Immature natural killer cell (primary cell): Measurements from ENCODE around the gene KIF13A. TPM values are rescaled to one million over a fixed set of nuclear protein-coding genes. Genes with fewer than 3 reads are reported as not detected.
A peak's percentile ranks its signal among the peaks of the same experiment; 100 is the strongest.
"Not testable (repeated sequence)": the region's sequence is repeated elsewhere in the genome, so short reads cannot be mapped to it uniquely, and the experiment has no call there.

ENCODE experiments used
- DNase-seq, 3 donors: peaks; one replicate each; pipeline ENCODE4 v3.0.0; 2022; ENCODE audit warnings: mixed read lengths in 1 of 3
- H3K27ac Mint-ChIP-seq, 6 donors: one replicate each; pipeline ENCODE4 v1.8.0; 2020; ENCODE audit warnings: mixed read lengths in 6 of 6, mild to moderate bottlenecking in 5 of 6, inconsistent platforms in 4 of 6, moderate library complexity in 3 of 6
- H3K27me3 Mint-ChIP-seq, 3 donors: one replicate each; pipeline ENCODE4 v1.8.0; 2020 to 2021; ENCODE audit warnings: low read depth in 3 of 3, mild to moderate bottlenecking in 3 of 3, mixed read lengths in 3 of 3, moderate library complexity in 3 of 3, inconsistent platforms in 1 of 3
- H3K36me3 Mint-ChIP-seq, 3 donors: one replicate each; pipeline ENCODE4 v1.8.0; 2020; ENCODE audit warnings: mixed read lengths in 3 of 3, inconsistent platforms in 2 of 3, mild to moderate bottlenecking in 2 of 3
- H3K4me1 Mint-ChIP-seq, 2 donors: one replicate each; pipeline ENCODE4 v1.8.0; 2020; ENCODE audit warnings: inconsistent platforms in 2 of 2, mild to moderate bottlenecking in 2 of 2, mixed read lengths in 2 of 2, moderate library complexity in 1 of 2
- H3K4me3 Mint-ChIP-seq, 5 donors: one replicate each; pipeline ENCODE4 v1.8.0; 2020; ENCODE audit warnings: mild to moderate bottlenecking in 5 of 5, mixed read lengths in 5 of 5, inconsistent platforms in 3 of 5, moderate library complexity in 3 of 5
- H3K9me3 Mint-ChIP-seq, 6 donors: one replicate each; pipeline ENCODE4 v1.8.0; 2020; ENCODE audit warnings: mild to moderate bottlenecking in 6 of 6, mixed read lengths in 6 of 6, inconsistent platforms in 4 of 6, moderate library complexity in 3 of 6
- polyA plus RNA-seq, 3 donors: library from polyadenylated mRNA; unstranded; fragments of 300-500 nt; fragmentation: Illumina TruSeq; gene quantifications; one replicate each; pipeline ENCODE4 v1.2.3, GENCODE V29; 2021

Gene KIF13A
- polyA plus RNA-seq, 3 donors from 2014 or later, result 0.50 to 1.1 (median 0.92) TPM

- no peaks in the 10 kb centered on the region for H3K36me3 Mint-ChIP-seq
- no peak for DNase-seq
- H3K27ac Mint-ChIP-seq, result peak overlapping the region; percentile 20 to 77 (median 42)
- H3K27me3 Mint-ChIP-seq, result peaks cover 0 to 3% (median 0%) of the 10 kb centered on the region in 3 donors
- peak overlapping the region in 1 of 5 donors; percentile 16 for H3K4me3 Mint-ChIP-seq
- H3K9me3 Mint-ChIP-seq, result no peaks in the 10 kb centered on the region
- peaks cover 76 to 77% of the 10 kb centered on the region in 2 donors for H3K4me1 Mint-ChIP-seq
Measured at GRCh38 chr6:17930321-17930993, 57.0 kb downstream of the KIF13A start.

GRCh38 chr6:17928514-17929430 lies 58.7 kb downstream of the KIF13A start:
- Mint-ChIP-seq H3K27ac (peak overlapping the region in 4 of 6 donors; percentile 49 to 80 (median 62)), H3K4me1 (peaks cover 61 to 64% of the 10 kb centered on the region in 2 donors), H3K4me3 (peak overlapping the region in 1 of 5 donors; percentile 21), H3K27me3 (peaks cover 0 to 3% (median 0%) of the 10 kb centered on the region in 3 donors), H3K36me3 (no peaks in the 10 kb centered on the region), H3K9me3 (no peaks in the 10 kb centered on the region)
- DNase-seq, result no peak

GRCh38 chr6:17927705-17928104 lies 59.7 kb downstream of the KIF13A start:
- Mint-ChIP-seq H3K27me3 (peaks cover 0 to 3% (median 0%) of the 10 kb centered on the region in 3 donors), H3K4me3 (peak overlapping the region in 1 of 5 donors; percentile 17), H3K4me1 (peaks cover 52 to 53% of the 10 kb centered on the region in 2 donors), H3K36me3 (no peaks in the 10 kb centered on the region), H3K27ac (peak overlapping the region; percentile 25 to 80 (median 56)), H3K9me3 (no peaks in the 10 kb centered on the region)
- peak; percentile 24 to 31 (median 25) for DNase-seq

- H3K36me3 Mint-ChIP-seq, result no peaks in the 10 kb centered on the region
- peaks cover 0 to 3% (median 0%) of the 10 kb centered on the region in 3 donors for H3K27me3 Mint-ChIP-seq
- DNase-seq, result no peak
- no peak overlapping the region for H3K27ac Mint-ChIP-seq
- H3K9me3 Mint-ChIP-seq, result no peaks in the 10 kb centered on the region
- no peak overlapping the region for H3K4me3 Mint-ChIP-seq
- peaks cover 20 to 22% of the 10 kb centered on the region in 2 donors for H3K4me1 Mint-ChIP-seq
Measured at GRCh38 chr6:17923401-17923863, 64.0 kb downstream of the KIF13A start.

- no peak for DNase-seq
- Mint-ChIP-seq H3K36me3 (no peaks in the 10 kb centered on the region), H3K27me3 (no peaks in the 10 kb centered on the region), H3K4me3 (no peak overlapping the region), H3K9me3 (no peaks in the 10 kb centered on the region), H3K4me1 (peaks cover 7% of the 10 kb centered on the region in 2 donors), H3K27ac (no peak overlapping the region)
Measured at GRCh38 chr6:17921454-17921853, 66.0 kb downstream of the KIF13A start.

- H3K27ac Mint-ChIP-seq, result no peak overlapping the region
- no peaks in the 10 kb centered on the region for H3K27me3 Mint-ChIP-seq
- no peaks in the 10 kb centered on the region for H3K9me3 Mint-ChIP-seq
- H3K4me1 Mint-ChIP-seq, result peaks cover 7% of the 10 kb centered on the region in 2 donors
- no peak overlapping the region for H3K4me3 Mint-ChIP-seq
- DNase-seq, result no peak
- no peaks in the 10 kb centered on the region for H3K36me3 Mint-ChIP-seq
Measured at GRCh38 chr6:17919496-17919895, 67.9 kb downstream of the KIF13A start.

GRCh38 chr6:17917837-17918763 lies 69.3 kb downstream of the KIF13A start:
- DNase-seq, result no peak
- Mint-ChIP-seq H3K4me3 (no peak overlapping the region), H3K36me3 (no peaks in the 10 kb centered on the region), H3K4me1 (peaks cover 7% of the 10 kb centered on the region in 2 donors), H3K27me3 (no peaks in the 10 kb centered on the region), H3K27ac (no peak overlapping the region), H3K9me3 (no peaks in the 10 kb centered on the region)

GRCh38 chr6:17914651-17915050 lies 72.8 kb downstream of the KIF13A start:
- H3K4me1 Mint-ChIP-seq, result peaks cover 8 to 14% of the 10 kb centered on the region in 2 donors
- no peak overlapping the region for H3K4me3 Mint-ChIP-seq
- no peaks in the 10 kb centered on the region for H3K9me3 Mint-ChIP-seq
- H3K27me3 Mint-ChIP-seq, result no peaks in the 10 kb centered on the region
- DNase-seq, result no peak
- no peaks in the 10 kb centered on the region for H3K36me3 Mint-ChIP-seq
- no peak overlapping the region for H3K27ac Mint-ChIP-seq

GRCh38 chr6:17912521-17912920 lies 74.9 kb downstream of the KIF13A start:
- no peaks in the 10 kb centered on the region for H3K27me3 Mint-ChIP-seq
- peaks cover 0 to 1% (median 0%) of the 10 kb centered on the region in 6 donors for H3K9me3 Mint-ChIP-seq
- no peak overlapping the region for H3K27ac Mint-ChIP-seq
- H3K4me3 Mint-ChIP-seq, result no peak overlapping the region
- no peak for DNase-seq
- H3K36me3 Mint-ChIP-seq, result no peaks in the 10 kb centered on the region
- peaks cover 24 to 26% of the 10 kb centered on the region in 2 donors for H3K4me1 Mint-ChIP-seq

GRCh38 chr6:17911656-17912055 lies 75.8 kb downstream of the KIF13A start:
- not testable (repeated sequence) for H3K27me3 Mint-ChIP-seq, H3K36me3 Mint-ChIP-seq, H3K27ac Mint-ChIP-seq, H3K4me3 Mint-ChIP-seq, DNase-seq, H3K9me3 Mint-ChIP-seq
- peaks cover 29 to 31% of the 10 kb centered on the region in 2 donors for H3K4me1 Mint-ChIP-seq

- H3K27ac Mint-ChIP-seq, result peak overlapping the region in 4 of 6 donors; percentile 21 to 75 (median 50)
- H3K9me3 Mint-ChIP-seq, result peaks cover 0 to 1% (median 0%) of the 10 kb centered on the region in 6 donors
- peak overlapping the region in 3 of 5 donors; percentile 10 to 67 (median 23) for H3K4me3 Mint-ChIP-seq
- DNase-seq, result peak in 1 of 3 donors; percentile 12
- H3K27me3 Mint-ChIP-seq, result peaks cover 0 to 2% (median 0%) of the 10 kb centered on the region in 3 donors
- H3K36me3 Mint-ChIP-seq, result no peaks in the 10 kb centered on the region
- H3K4me1 Mint-ChIP-seq, result peaks cover 31% of the 10 kb centered on the region in 2 donors
Measured at GRCh38 chr6:17910189-17910588, 77.2 kb downstream of the KIF13A start.

GRCh38 chr6:17908831-17909230 lies 78.6 kb downstream of the KIF13A start:
- Mint-ChIP-seq H3K9me3 (peaks cover 0 to 1% (median 0%) of the 10 kb centered on the region in 6 donors), H3K27ac (peak overlapping the region in 1 of 6 donors; percentile 67), H3K36me3 (no peaks in the 10 kb centered on the region), H3K4me1 (peaks cover 31% of the 10 kb centered on the region in 2 donors), H3K4me3 (no peak overlapping the region), H3K27me3 (peaks cover 0 to 2% (median 0%) of the 10 kb centered on the region in 3 donors)
- DNase-seq, result no peak
